Measurements from ENCODE around the gene LRRC8E.

DNA sequence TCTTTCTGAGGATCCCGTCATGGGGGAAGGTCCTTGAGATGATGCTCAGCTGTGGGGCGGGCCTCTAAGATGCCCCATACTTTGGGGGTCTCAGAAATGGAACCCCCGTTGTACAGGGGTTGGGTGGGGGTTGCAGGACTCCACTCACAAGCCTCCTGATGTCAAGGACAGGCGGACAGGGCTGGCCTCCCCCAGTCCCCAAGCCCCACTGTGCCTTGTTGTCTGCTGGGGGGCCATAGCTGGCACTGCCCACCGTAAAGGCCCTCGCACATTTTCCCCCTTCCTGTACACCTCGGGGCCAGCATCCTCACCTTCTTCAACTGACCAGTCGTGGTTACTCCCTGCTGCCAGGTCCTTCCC lies 34.5 kb downstream of the LRRC8E start:
- TF ChIP-seq, protein P1, sequence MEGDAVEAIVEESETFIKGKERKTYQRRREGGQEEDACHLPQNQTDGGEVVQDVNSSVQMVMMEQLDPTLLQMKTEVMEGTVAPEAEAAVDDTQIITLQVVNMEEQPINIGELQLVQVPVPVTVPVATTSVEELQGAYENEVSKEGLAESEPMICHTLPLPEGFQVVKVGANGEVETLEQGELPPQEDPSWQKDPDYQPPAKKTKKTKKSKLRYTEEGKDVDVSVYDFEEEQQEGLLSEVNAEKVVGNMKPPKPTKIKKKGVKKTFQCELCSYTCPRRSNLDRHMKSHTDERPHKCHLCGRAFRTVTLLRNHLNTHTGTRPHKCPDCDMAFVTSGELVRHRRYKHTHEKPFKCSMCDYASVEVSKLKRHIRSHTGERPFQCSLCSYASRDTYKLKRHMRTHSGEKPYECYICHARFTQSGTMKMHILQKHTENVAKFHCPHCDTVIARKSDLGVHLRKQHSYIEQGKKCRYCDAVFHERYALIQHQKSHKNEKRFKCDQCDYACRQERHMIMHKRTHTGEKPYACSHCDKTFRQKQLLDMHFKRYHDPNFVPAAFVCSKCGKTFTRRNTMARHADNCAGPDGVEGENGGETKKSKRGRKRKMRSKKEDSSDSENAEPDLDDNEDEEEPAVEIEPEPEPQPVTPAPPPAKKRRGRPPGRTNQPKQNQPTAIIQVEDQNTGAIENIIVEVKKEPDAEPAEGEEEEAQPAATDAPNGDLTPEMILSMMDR (conservative IDR thresholded peaks at IDR 0.05; ENCODE audit: low read length): no peak
- no peak for TF ChIP-seq EZH2phosphoT487 (IDR thresholded peaks at IDR 0.05; ENCODE audit: borderline replicate concordance)
